MG63 (cell line): Measurements from ENCODE around the gene MAJIN. TPM values are rescaled to one million over a fixed set of nuclear protein-coding genes. Genes with fewer than 3 reads are reported as not detected.

Experiments used
- DNase-seq: peaks from one replicate; pipeline ENCODE4 v3.0.0-alpha.2; 2020
- H3K27me3 ChIP-seq: fragments of 250-450 bp; sonication (Bioruptor Pico); 2 replicates; pipeline ENCODE4 v1.5.1; 2020; ENCODE audit warnings: mild to moderate bottlenecking, moderate library complexity
- H3K36me3 ChIP-seq: fragments of 250-450 bp; sonication (Bioruptor Pico); 2 replicates; pipeline ENCODE4 v1.5.1; 2020; ENCODE audit warnings: mild to moderate bottlenecking, moderate library complexity
- H3K4me3 ChIP-seq: fragments of 250-450 bp; sonication (Bioruptor Pico); 2 replicates; pipeline ENCODE4 v1.5.1; 2020; ENCODE audit warnings: mild to moderate bottlenecking, moderate library complexity
- H3K9me3 ChIP-seq: fragments of 250-450 bp; sonication (Bioruptor Pico); 2 replicates; pipeline ENCODE4 v1.5.1; 2020; ENCODE audit warnings: mild to moderate bottlenecking, moderate library complexity
- total RNA-seq: library from RNA; depleted of rRNA; stranded (reverse); fragments of >200 nt; shearing (Covaris generic); gene quantifications from 2 replicates; pipeline ENCODE4 v1.2.3, GENCODE V29; 2014; ENCODE audit warnings: low replicate concordance

The MAJIN gene
- total RNA-seq, 1 experiment from 2014 or later: not detected

- Histone ChIP-seq H3K27me3 (no peaks in the 10 kb centered on the region), H3K4me3 (peak within 1 kb of the TSS; percentile 71), H3K9me3 (no peaks in the 10 kb centered on the region), H3K36me3 (peaks cover 2% of the 10 kb centered on the region)
- DNase-seq: peak; percentile 95
Observed at GRCh38 chr11:64923944-64924909, 47.7 kb downstream of the MAJIN start, which contains the start of gene PPP2R5B. Gene PPP2R5B, plus strand, starts transcription at chr11:64924689. Its CDS starts 1,046 bp downstream, at chr11:64925735.

GRCh38 chr11:64923151-64923661 lies 48.7 kb downstream of the MAJIN start:
- Histone ChIP-seq H3K36me3 (peaks cover under 1% of the 10 kb centered on the region), H3K27me3 (no peaks in the 10 kb centered on the region)

GRCh38 chr11:64921384-64921783 lies 50.5 kb downstream of the MAJIN start:
- Histone ChIP-seq H3K36me3 (no peaks in the 10 kb centered on the region), H3K9me3 (no peaks in the 10 kb centered on the region), H3K4me3 (no peak overlapping the region), H3K27me3 (no peaks in the 10 kb centered on the region)
- DNase-seq: no peak

More at GRCh38 chr11:64923151-64923661, 48.7 kb downstream of the MAJIN start:
- Histone ChIP-seq H3K4me3 (no peak overlapping the region), H3K9me3 (no peaks in the 10 kb centered on the region)
- no peak for DNase-seq

- Histone ChIP-seq H3K9me3 (no peaks in the 10 kb centered on the region), H3K4me3 (no peak overlapping the region), H3K36me3 (no peaks in the 10 kb centered on the region), H3K27me3 (no peaks in the 10 kb centered on the region)
- DNase-seq: no peak
Observed at GRCh38 chr11:64920124-64920523, 51.8 kb downstream of the MAJIN start.

- Histone ChIP-seq H3K36me3 (no peaks in the 10 kb centered on the region), H3K9me3 (no peaks in the 10 kb centered on the region), H3K4me3 (no peak overlapping the region), H3K27me3 (no peaks in the 10 kb centered on the region)
- no peak for DNase-seq
Observed at GRCh38 chr11:64919627-64920026, 52.3 kb downstream of the MAJIN start.

- peak; percentile 25 for DNase-seq
- Histone ChIP-seq H3K9me3 (no peaks in the 10 kb centered on the region), H3K4me3 (peak overlapping the region; percentile 69), H3K27me3 (no peaks in the 10 kb centered on the region), H3K36me3 (no peaks in the 10 kb centered on the region)
Observed at GRCh38 chr11:64918017-64918416, 53.9 kb downstream of the MAJIN start.

GRCh38 chr11:64917663-64917995 lies 54.3 kb downstream of the MAJIN start:
- no peak for DNase-seq
- Histone ChIP-seq H3K36me3 (no peaks in the 10 kb centered on the region), H3K4me3 (peak overlapping the region; percentile 69), H3K9me3 (no peaks in the 10 kb centered on the region), H3K27me3 (no peaks in the 10 kb centered on the region)

GRCh38 chr11:64916775-64917662 lies 54.9 kb downstream of the MAJIN start, which contains the start of gene ATG2A:
Gene ATG2A, minus strand, starts transcription at chr11:64917209. Its CDS starts 74 bp downstream, at chr11:64917135.
- DNase-seq: peak; percentile 98
- peak within 1 kb of the TSS; percentile 69 for H3K4me3 ChIP-seq
- no peaks in the 10 kb centered on the region; the same call in 1 of the 2 replicates for H3K36me3 ChIP-seq
- no peaks in the 10 kb centered on the region for H3K9me3 ChIP-seq
- H3K27me3 ChIP-seq: no peaks in the 10 kb centered on the region

- Histone ChIP-seq H3K9me3 (no peaks in the 10 kb centered on the region), H3K27me3 (no peaks in the 10 kb centered on the region), H3K36me3 (no peaks in the 10 kb centered on the region; the same call in none of the 2 replicates), H3K4me3 (peak overlapping the region; percentile 69)
- DNase-seq: peak; percentile 38
Observed at GRCh38 chr11:64916040-64916774, 55.7 kb downstream of the MAJIN start.

- no peak for DNase-seq
- H3K27me3 ChIP-seq: no peaks in the 10 kb centered on the region
- no peaks in the 10 kb centered on the region for H3K9me3 ChIP-seq
- H3K4me3 ChIP-seq: peak overlapping the region; percentile 69; the same call in 1 of the 2 replicates
- H3K36me3 ChIP-seq: no peaks in the 10 kb centered on the region; the same call in none of the 2 replicates
Observed at GRCh38 chr11:64915376-64915887, 56.5 kb downstream of the MAJIN start.

- no peak overlapping the region for H3K4me3 ChIP-seq
- no peaks in the 10 kb centered on the region for H3K9me3 ChIP-seq
- no peaks in the 10 kb centered on the region for H3K27me3 ChIP-seq
- DNase-seq: no peak
- no peaks in the 10 kb centered on the region; the same call in none of the 2 replicates for H3K36me3 ChIP-seq
Observed at GRCh38 chr11:64914123-64914522, 57.8 kb downstream of the MAJIN start.

GRCh38 chr11:64913171-64913727 lies 58.7 kb downstream of the MAJIN start:
- no peaks in the 10 kb centered on the region for H3K9me3 ChIP-seq
- H3K4me3 ChIP-seq: no peak overlapping the region
- no peaks in the 10 kb centered on the region for H3K27me3 ChIP-seq
- H3K36me3 ChIP-seq: no peaks in the 10 kb centered on the region; the same call in none of the 2 replicates
- no peak for DNase-seq

GRCh38 chr11:64911689-64912088 lies 60.2 kb downstream of the MAJIN start:
- Histone ChIP-seq H3K36me3 (no peaks in the 10 kb centered on the region; the same call in none of the 2 replicates), H3K27me3 (no peaks in the 10 kb centered on the region), H3K4me3 (no peak overlapping the region), H3K9me3 (no peaks in the 10 kb centered on the region)
- DNase-seq: no peak

- Histone ChIP-seq H3K27me3 (no peaks in the 10 kb centered on the region), H3K36me3 (no peaks in the 10 kb centered on the region; the same call in none of the 2 replicates), H3K9me3 (no peaks in the 10 kb centered on the region), H3K4me3 (no peak overlapping the region)
- DNase-seq: no peak
Observed at GRCh38 chr11:64911142-64911541, 60.8 kb downstream of the MAJIN start.

- H3K9me3 ChIP-seq: no peaks in the 10 kb centered on the region
- H3K36me3 ChIP-seq: no peaks in the 10 kb centered on the region; the same call in none of the 2 replicates
- H3K4me3 ChIP-seq: no peak overlapping the region
- DNase-seq: no peak
- H3K27me3 ChIP-seq: no peaks in the 10 kb centered on the region
Observed at GRCh38 chr11:64910451-64911093, 61.3 kb downstream of the MAJIN start.
